ENCODE measurements around the gene QRICH2.
A peak's percentile ranks its signal among the peaks of the same experiment; 100 is the strongest.

QRICH2 gene

GRCh38 chr17:76268991-76269981, 38.8 kb downstream of the QRICH2 start:
- peak overlapping the region; percentile 95 for H3K4me3 ChIP-seq (ENCODE audit: low read depth, low read length)
- DNase-seq (ENCODE audit: low read depth): peak; percentile 57
- TF ChIP-seq, protein P1, sequence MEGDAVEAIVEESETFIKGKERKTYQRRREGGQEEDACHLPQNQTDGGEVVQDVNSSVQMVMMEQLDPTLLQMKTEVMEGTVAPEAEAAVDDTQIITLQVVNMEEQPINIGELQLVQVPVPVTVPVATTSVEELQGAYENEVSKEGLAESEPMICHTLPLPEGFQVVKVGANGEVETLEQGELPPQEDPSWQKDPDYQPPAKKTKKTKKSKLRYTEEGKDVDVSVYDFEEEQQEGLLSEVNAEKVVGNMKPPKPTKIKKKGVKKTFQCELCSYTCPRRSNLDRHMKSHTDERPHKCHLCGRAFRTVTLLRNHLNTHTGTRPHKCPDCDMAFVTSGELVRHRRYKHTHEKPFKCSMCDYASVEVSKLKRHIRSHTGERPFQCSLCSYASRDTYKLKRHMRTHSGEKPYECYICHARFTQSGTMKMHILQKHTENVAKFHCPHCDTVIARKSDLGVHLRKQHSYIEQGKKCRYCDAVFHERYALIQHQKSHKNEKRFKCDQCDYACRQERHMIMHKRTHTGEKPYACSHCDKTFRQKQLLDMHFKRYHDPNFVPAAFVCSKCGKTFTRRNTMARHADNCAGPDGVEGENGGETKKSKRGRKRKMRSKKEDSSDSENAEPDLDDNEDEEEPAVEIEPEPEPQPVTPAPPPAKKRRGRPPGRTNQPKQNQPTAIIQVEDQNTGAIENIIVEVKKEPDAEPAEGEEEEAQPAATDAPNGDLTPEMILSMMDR (IDR thresholded peaks at IDR 0.05; ENCODE audit: insufficient read depth, low read depth, low read length, missing control alignments): no peak

GRCh38 chr17:76268015-76268749, 39.9 kb downstream of the QRICH2 start:
- peak overlapping the region; percentile 95 for H3K4me3 ChIP-seq (ENCODE audit: low read depth, low read length)
- TF ChIP-seq, protein P1 (IDR thresholded peaks at IDR 0.05; ENCODE audit: insufficient read depth, low read depth, low read length, missing control alignments): no peak
- peak; percentile 92 for DNase-seq (ENCODE audit: low read depth)

- peak overlapping the region; percentile 95 for H3K4me3 ChIP-seq (ENCODE audit: low read depth, low read length)
Measured at GRCh38 chr17:76267581-76268001, 40.5 kb downstream of the QRICH2 start.

DNA sequence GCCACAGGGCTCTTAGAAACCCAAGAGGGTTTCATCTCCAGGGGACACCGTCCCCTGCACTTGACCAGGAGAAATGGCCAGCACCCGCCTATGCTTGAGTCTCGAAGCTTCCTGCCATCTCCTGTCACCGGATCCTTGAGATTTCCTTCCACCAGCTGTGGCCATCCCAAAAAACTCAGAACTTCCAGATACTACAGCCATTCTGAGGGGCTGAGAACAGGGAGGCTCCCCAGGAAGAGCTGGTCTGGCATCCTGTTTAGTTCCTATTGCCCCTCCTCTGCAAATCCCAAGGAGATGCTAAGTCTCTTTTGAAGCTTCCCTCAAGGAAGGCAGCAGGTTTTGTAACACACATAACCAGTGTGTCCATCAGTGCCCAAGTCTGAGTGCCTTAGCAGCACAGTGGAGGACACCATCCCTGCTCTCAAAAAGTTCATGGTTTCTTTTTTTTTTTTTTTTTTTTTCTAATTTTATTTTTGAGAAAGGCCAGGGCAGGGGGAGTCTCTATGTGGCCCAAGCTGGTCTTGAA, 41.0 kb downstream of the QRICH2 start:
- peak; percentile 29 for DNase-seq (ENCODE audit: low read depth)
- peak overlapping the region; percentile 95 for H3K4me3 ChIP-seq (ENCODE audit: low read depth, low read length)
- TF ChIP-seq, protein P1 (IDR thresholded peaks at IDR 0.05; ENCODE audit: insufficient read depth, low read depth, low read length, missing control alignments): no peak

More at GRCh38 chr17:76267581-76268001, 40.5 kb downstream of the QRICH2 start:
- peak; percentile 59 for DNase-seq (ENCODE audit: low read depth)

DNA sequence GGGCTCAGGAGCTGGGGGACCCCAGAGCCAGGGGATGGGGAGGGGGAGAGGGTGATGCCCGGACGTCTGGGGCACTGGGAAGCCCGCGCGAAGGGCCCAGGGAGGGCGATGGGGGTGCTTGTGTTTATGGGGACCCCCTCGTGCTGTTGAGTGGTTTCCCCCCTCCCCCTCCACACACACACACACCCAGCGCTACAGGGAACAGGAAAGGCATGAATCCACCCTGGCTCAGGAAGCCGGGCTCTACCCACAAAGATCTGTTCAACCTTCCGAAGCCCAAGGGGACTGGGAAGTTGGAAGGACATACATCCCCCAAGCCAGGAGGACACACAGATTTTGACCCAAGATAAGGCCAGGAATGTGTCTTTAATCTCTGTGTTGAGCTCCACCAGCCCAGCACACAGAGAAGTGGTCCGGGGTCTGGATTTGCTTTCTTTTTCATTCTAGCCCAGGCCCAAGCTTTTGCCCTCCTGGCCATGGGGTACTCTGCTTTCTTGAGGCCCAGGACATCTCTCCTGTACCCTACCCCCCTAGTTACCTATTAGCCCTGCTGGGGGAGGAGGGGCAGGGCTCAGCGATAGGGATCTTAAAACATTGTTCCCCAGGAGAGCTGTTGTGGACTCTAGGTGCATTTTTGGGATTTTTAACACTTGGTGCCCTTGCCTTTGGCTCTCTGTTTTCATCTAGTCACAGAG, 41.7 kb downstream of the QRICH2 start:
- DNase-seq (ENCODE audit: low read depth): peak; percentile 49
- TF ChIP-seq, protein P1 (IDR thresholded peaks at IDR 0.05; ENCODE audit: insufficient read depth, low read depth, low read length, missing control alignments): no peak
- peak overlapping the region; percentile 95 for H3K4me3 ChIP-seq (ENCODE audit: low read depth, low read length)

- TF ChIP-seq, protein P1 (IDR thresholded peaks at IDR 0.05; ENCODE audit: insufficient read depth, low read depth, low read length, missing control alignments): no peak
- peak overlapping the region; percentile 95 for H3K4me3 ChIP-seq (ENCODE audit: low read depth, low read length)
- DNase-seq (ENCODE audit: low read depth): peak; percentile 56
Measured at GRCh38 chr17:76265624-76266243, 42.3 kb downstream of the QRICH2 start.

Data from GM12865 (cell line).